Esophagus squamous epithelium (tissue), 5 donors: ENCODE data around the gene ENTPD1. TPM values are rescaled to one million over a fixed set of nuclear protein-coding genes. Genes with fewer than 3 reads are reported as not detected.

ENCODE experiments used
- DNase-seq: peaks from one replicate; lab custom pipeline; 2025; lab: John Stamatoyannopoulos, UW
- H3K27ac ChIP-seq, 4 donors: fragments of 200-600 bp; sonication (generic); one replicate each; pipeline ENCODE4 v1.5.1; 2016 to 2019; ENCODE audit warnings: mild to moderate bottlenecking in 1 of 4
- H3K27me3 ChIP-seq, 4 donors: fragments of 200-600 bp; sonication (generic); 1 replicate in 3 of 4; 2 replicates in 1 of 4; pipeline versions ENCODE4 v1.5.1 to v1.6.0; 2017 to 2021; ENCODE audit warnings: antibody characterized with exemption in 1 of 4
- H3K36me3 ChIP-seq, 3 donors: fragments of 200-600 bp; sonication (generic); one replicate each; pipeline ENCODE4 v1.5.1; 2016 to 2019
- H3K4me1 ChIP-seq, 3 donors: fragments of 200-600 bp; sonication (generic); one replicate each; pipeline ENCODE4 v1.5.1; 2017 to 2019
- H3K4me3 ChIP-seq, 4 donors: fragments of 200-600 bp; sonication (generic); 1 replicate in 3 of 4; 2 replicates in 1 of 4; pipeline ENCODE4 v1.5.1; 2016 to 2019; ENCODE audit warnings: mild to moderate bottlenecking in 2 of 4, moderate library complexity in 1 of 4
- H3K9me3 ChIP-seq, 3 donors: fragments of 200-600 bp; sonication (generic); one replicate each; pipeline ENCODE4 v1.5.1; 2016 to 2019
- CTCF ChIP-seq, 6 experiments: fragments of 450-650 bp in 4 of 6; fragments of 200-600 bp in 2 of 6; sonication (generic) in 2 of 6; IDR thresholded peaks; one replicate each; pipeline ENCODE4 v1.5.1; 2016 to 2019; ENCODE audit warnings: antibody characterized with exemption in 6 of 6, mild to moderate bottlenecking in 4 of 6, moderate library complexity in 4 of 6
- POLR2A ChIP-seq, 4 donors: fragments of 450-650 bp; IDR thresholded peaks; one replicate each; pipeline ENCODE4 v1.6.1; 2017; ENCODE audit warnings: antibody characterized with exemption in 4 of 4, mild to moderate bottlenecking in 4 of 4, moderate library complexity in 3 of 4
- WGBS, 2 donors: methylation state at CpG; one replicate each; pipeline ENCODE4 v1.1.5; 2018; 5-methylcytosine and 5-hydroxymethylcytosine counted together
- intact Hi-C: fragments of 100-400 bp; cut with DNase I; formaldehyde crosslinking; loops from one replicate; pipeline ENCODE4 v1.15.0; 2022
- total RNA-seq, 4 donors: library from RNA; depleted of rRNA; stranded (reverse); fragments of >200 nt; gene quantifications; one replicate each; pipeline ENCODE4 v1.1.0, GENCODE V29; 2016
- donor health status: DM: yes; HTN: yes; CAD: no.

ENTPD1 gene
- total RNA-seq, 4 donors from 2014 or later, result 7.7 to 34.5 (median 10.1) TPM

GRCh38 chr10:95819620-95820329, 63.8 kb downstream of the ENTPD1 start:
- no peak for TF ChIP-seq CTCF (IDR thresholded peaks at IDR 0.05)
- TF ChIP-seq POLR2A (IDR thresholded peaks at IDR 0.05), result no peak
- intact Hi-C loops, result no loop called here
- Histone ChIP-seq H3K27me3 (no peaks in the 10 kb centered on the region), H3K27ac (peak overlapping the region in 3 of 4 donors; percentile 53 to 68 (median 68)), H3K4me1 (peaks cover 0 to 41% (median 12%) of the 10 kb centered on the region in 3 donors), H3K9me3 (no peaks in the 10 kb centered on the region), H3K36me3 (no peaks in the 10 kb centered on the region), H3K4me3 (no peak overlapping the region)
- 20 to 31% methylated on average over 2 of the region's 2 CpGs for WGBS, 2 donors
- no peak for DNase-seq

DNA sequence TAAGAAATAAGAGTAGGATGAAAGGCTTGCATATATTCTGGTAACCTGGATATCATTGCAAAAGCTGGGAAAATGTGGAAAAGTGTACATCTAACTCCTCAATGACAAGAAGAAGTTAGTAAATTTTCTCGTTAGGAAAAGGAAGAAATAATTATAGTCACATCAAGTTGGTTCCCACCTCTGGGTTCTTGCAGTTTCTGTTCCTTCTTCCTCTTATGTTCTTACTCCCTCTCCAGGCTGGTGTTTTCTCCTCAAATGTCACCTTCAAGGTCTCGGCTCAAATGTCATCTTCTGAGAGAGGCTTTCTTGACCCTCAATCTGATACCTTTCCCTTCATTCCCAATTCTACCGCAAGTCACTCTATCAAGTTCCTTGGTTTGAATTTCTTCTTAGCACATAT, 64.4 kb downstream of the ENTPD1 start:
- H3K27ac ChIP-seq, result peak overlapping the region in 2 of 4 donors; percentile 53 to 68
- 51 to 64% methylated on average over 3 of the region's 3 CpGs for WGBS, 2 donors
- intact Hi-C loops, result no loop called here

GRCh38 chr10:95821720-95822119, 65.8 kb downstream of the ENTPD1 start:
- TF ChIP-seq POLR2A (IDR thresholded peaks at IDR 0.05), result no peak
- Histone ChIP-seq H3K36me3 (no peaks in the 10 kb centered on the region), H3K27me3 (no peaks in the 10 kb centered on the region), H3K4me1 (peaks cover 0 to 33% (median 6%) of the 10 kb centered on the region in 3 donors), H3K27ac (peak overlapping the region in 1 of 4 donors; percentile 15), H3K9me3 (no peaks in the 10 kb centered on the region), H3K4me3 (no peak overlapping the region)
- no peak for DNase-seq
- intact Hi-C loops, result no loop called here
- WGBS, 2 donors, result 18 to 30% methylated on average over 1 of the region's 1 CpG

More for the DNA sequence above, 64.4 kb downstream of the ENTPD1 start:
- Histone ChIP-seq H3K9me3 (no peaks in the 10 kb centered on the region), H3K4me3 (no peak overlapping the region), H3K4me1 (peaks cover 0 to 35% (median 6%) of the 10 kb centered on the region in 3 donors), H3K36me3 (no peaks in the 10 kb centered on the region), H3K27me3 (no peaks in the 10 kb centered on the region)
- TF ChIP-seq POLR2A (IDR thresholded peaks at IDR 0.05) (no peak), CTCF (IDR thresholded peaks at IDR 0.05) (no peak)
- DNase-seq, result no peak

GRCh38 chr10:95830044-95830443, 74.1 kb downstream of the ENTPD1 start:
- Histone ChIP-seq H3K27ac (peak overlapping the region in 1 of 4 donors; percentile 73), H3K27me3 (no peaks in the 10 kb centered on the region), H3K4me3 (no peak overlapping the region), H3K9me3 (no peaks in the 10 kb centered on the region), H3K4me1 (peaks cover 0 to 41% (median 17%) of the 10 kb centered on the region in 3 donors), H3K36me3 (no peaks in the 10 kb centered on the region)
- intact Hi-C loops, result no loop called here
- DNase-seq, result no peak
- TF ChIP-seq CTCF (IDR thresholded peaks at IDR 0.05) (no peak), POLR2A (IDR thresholded peaks at IDR 0.05) (no peak)

DNA sequence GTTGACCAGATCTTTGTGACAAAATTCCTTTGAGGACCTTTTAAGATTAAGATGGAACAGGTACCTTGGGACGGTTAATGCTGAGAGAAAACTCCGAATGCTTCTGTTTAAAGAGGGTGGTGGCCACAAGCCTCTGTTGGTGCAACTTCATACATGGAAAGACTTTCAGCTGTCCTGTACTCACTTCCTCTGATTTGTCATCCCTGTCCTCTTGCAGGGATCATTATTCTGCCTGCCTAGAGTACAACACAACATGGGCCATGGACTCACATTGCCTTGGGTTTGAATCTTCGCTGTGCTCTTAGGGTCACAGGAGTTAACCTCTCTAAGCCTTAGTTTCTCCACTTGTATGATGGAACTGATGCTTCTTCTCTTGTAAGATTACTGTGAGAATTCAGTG, 75.1 kb downstream of the ENTPD1 start:
- Histone ChIP-seq H3K4me3 (no peak overlapping the region), H3K36me3 (no peaks in the 10 kb centered on the region), H3K9me3 (no peaks in the 10 kb centered on the region), H3K27me3 (no peaks in the 10 kb centered on the region), H3K27ac (peak overlapping the region in 3 of 4 donors; percentile 70 to 86 (median 73)), H3K4me1 (peaks cover 0 to 48% (median 17%) of the 10 kb centered on the region in 3 donors)
- TF ChIP-seq POLR2A (IDR thresholded peaks at IDR 0.05), result no peak
- no peak for TF ChIP-seq CTCF (IDR thresholded peaks at IDR 0.05)
- intact Hi-C loops, result no loop called here
- DNase-seq, result no peak
- 70 to 84% methylated on average over 3 of the region's 3 CpGs for WGBS, 2 donors
